Keratinocyte (primary cell): ENCODE results near the gene ST6GALNAC5.

ENCODE experiments used
- CTCF ChIP-seq, 3 experiments: IDR thresholded peaks in 1 of 3; conservative IDR thresholded peaks in 1 of 3; optimal IDR thresholded peaks in 1 of 3; 2 replicates in 2 of 3; 3 replicates in 1 of 3; pipeline versions ENCODE3 to v1.5.1; 2011; ENCODE audit warnings: low read length in 3 of 3, mild to moderate bottlenecking in 3 of 3, moderate library complexity in 2 of 3, control low read depth in 1 of 3, inconsistent platforms in 1 of 3; ENCODE audit not compliant: insufficient read depth in 2 of 3; ENCODE audit errors: extremely low read depth in 1 of 3
- EZH2 ChIP-seq: IDR thresholded peaks from one replicate; pipeline ENCODE4 v1.6.1; 2012; ENCODE audit warnings: inconsistent platforms, mild to moderate bottlenecking, low read length, moderate library complexity

GRCh38 chr1:76857973-76858372 is 9.3 kb upstream of the ST6GALNAC5 start:
- TF ChIP-seq CTCF (optimal IDR thresholded peaks at IDR 0.05 in 1 of 3, IDR thresholded peaks at IDR 0.05 in 1 of 3, conservative IDR thresholded peaks at IDR 0.05 in 1 of 3; ENCODE audit: extremely low read depth in 1 of 3, insufficient read depth in 2 of 3, low read length in 3 of 3) (no peak), EZH2 (no peak)
